Endothelial cell of umbilical vein (primary cell): ENCODE results near the gene KATNAL1.

ENCODE experiments used
- CTCF ChIP-seq, 2 donors: IDR thresholded peaks; 1 replicate in 1 of 2; 2 replicates in 1 of 2; pipeline ENCODE4 v1.5.1; 2011; ENCODE audit warnings: low read length in 2 of 2, mild to moderate bottlenecking in 2 of 2, moderate library complexity in 2 of 2, control low read depth in 1 of 2, inconsistent platforms in 1 of 2, low read depth in 1 of 2; ENCODE audit not compliant: insufficient read depth in 1 of 2; ENCODE audit errors: extremely low read depth in 1 of 2
- EZH2 ChIP-seq: IDR thresholded peaks from 2 replicates; pipeline ENCODE4 v1.6.1; 2012; ENCODE audit warnings: borderline replicate concordance, low read depth, mild to moderate bottlenecking, moderate library complexity, low read length, inconsistent platforms; ENCODE audit not compliant: severe bottlenecking
- MAX ChIP-seq: IDR thresholded peaks from 2 replicates; pipeline ENCODE4 v1.6.1; 2011; ENCODE audit not compliant: insufficient read depth, insufficient read length
- POLR2A ChIP-seq: IDR thresholded peaks from 2 replicates; pipeline ENCODE4 v1.6.1; 2012; ENCODE audit warnings: low read depth, mild to moderate bottlenecking, control low read depth, low read length
- POLR2AphosphoS5 ChIP-seq: IDR thresholded peaks from 2 replicates; pipeline ENCODE4 v1.6.1; 2012; ENCODE audit warnings: low read depth, mild to moderate bottlenecking, control low read depth, low read length, moderate library complexity; ENCODE audit not compliant: insufficient read depth

DNA sequence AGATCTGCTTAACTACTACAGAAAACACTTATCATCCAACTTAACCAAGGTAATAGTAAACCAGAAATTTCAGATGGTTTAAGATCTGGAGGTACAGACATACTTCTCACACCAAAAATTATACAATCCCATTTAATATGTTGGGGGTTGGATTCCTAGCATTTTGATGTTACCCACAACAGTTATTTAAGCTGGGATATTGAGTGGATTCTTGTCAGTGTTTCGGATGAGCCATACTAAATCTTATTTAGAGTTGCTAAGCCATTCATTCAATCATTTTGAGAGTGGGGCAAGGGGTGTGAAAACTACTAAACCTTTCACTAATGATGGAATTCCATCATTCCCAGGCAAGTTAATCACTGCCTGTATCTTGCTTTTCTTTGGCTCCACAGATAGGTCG is 40.6 kb downstream of the KATNAL1 start:
- TF ChIP-seq CTCF (IDR thresholded peaks at IDR 0.05; ENCODE audit: extremely low read depth in 1 of 2, insufficient read depth in 1 of 2, low read depth in 1 of 2, low read length in 2 of 2): no peak
- no peak for TF ChIP-seq POLR2A
- no peak for TF ChIP-seq POLR2AphosphoS5
- TF ChIP-seq EZH2: no peak
- TF ChIP-seq MAX: no peak
